Adrenal gland (tissue), 12 donors: ENCODE measurements around the gene DUSP8. TPM values are rescaled to one million over a fixed set of nuclear protein-coding genes. Genes with fewer than 3 reads are reported as not detected.

Experiments used
- DNase-seq, 7 donors: peaks; one replicate each; pipeline ENCODE4 v3.0.0-alpha.2; 2019 to 2020
- H3K27ac ChIP-seq, 5 donors: fragments of 200-600 bp; sonication (generic) in 4 of 5; 1 replicate in 3 of 5; 2 replicates in 2 of 5; pipeline versions ENCODE4 v1.5.1 to v1.8.0; 2016 to 2020; ENCODE audit warnings: mild to moderate bottlenecking in 1 of 5
- H3K27me3 ChIP-seq: fragments of 200-600 bp; 2 replicates; pipeline ENCODE4 v1.8.0; 2021
- H3K36me3 ChIP-seq, 2 donors: fragments of 200-600 bp; replicated peaks in 1 of 2; 1 replicate in 1 of 2; 2 replicates in 1 of 2; pipeline versions ENCODE4 v1.5.1 to v1.8.0; 2018 to 2022
- H3K4me1 ChIP-seq, 2 donors: fragments of 200-600 bp; replicated peaks in 1 of 2; 1 replicate in 1 of 2; 2 replicates in 1 of 2; pipeline versions ENCODE4 v1.5.1 to v1.8.0; 2018 to 2021
- H3K4me3 ChIP-seq, 4 donors: fragments of 200-600 bp; sonication (generic) in 3 of 4; one replicate each; pipeline ENCODE4 v1.5.1; 2016 to 2018
- H3K9me3 ChIP-seq, 3 donors: fragments of 200-600 bp; sonication (generic) in 1 of 3; replicated peaks in 1 of 3; 1 replicate in 2 of 3; 2 replicates in 1 of 3; pipeline versions ENCODE4 v1.5.1 to v1.8.0; 2016 to 2021
- CTCF ChIP-seq, 6 experiments: fragments of 450-650 bp in 4 of 6; fragments of 200-600 bp in 2 of 6; sonication (generic) in 1 of 6; IDR thresholded peaks; 1 replicate in 5 of 6; 2 replicates in 1 of 6; pipeline versions ENCODE4 v1.5.1 to v1.8.0; 2016 to 2021; ENCODE audit warnings: antibody characterized with exemption in 6 of 6, mild to moderate bottlenecking in 2 of 6, moderate library complexity in 1 of 6
- POLR2A ChIP-seq, 2 donors: fragments of 450-650 bp; IDR thresholded peaks; one replicate each; pipeline ENCODE4 v1.6.1; 2017; ENCODE audit warnings: antibody characterized with exemption in 2 of 2, mild to moderate bottlenecking in 2 of 2, moderate library complexity in 1 of 2
- WGBS, 4 donors: extraction: QIAGEN DNeasy Blood & Tissue Kit in 2 of 4; methylation state at CpG; one replicate each; pipeline versions ENCODE4 v1.1.5 to v1.1.7; 2013 to 2017; 5-methylcytosine and 5-hydroxymethylcytosine counted together
- intact Hi-C, 2 donors: fragments of 100-400 bp; cut with DNase I; formaldehyde crosslinking; loops; one replicate each; pipeline versions ENCODE4 v1.14.1 to v1.15.0; 2022 to 2023
- polyA plus RNA-seq, 3 donors: library from polyadenylated mRNA; stranded (reverse); fragments of 200-250 nt in 2 of 3; fragments of 350-450 nt in 1 of 3; fragmentation: Illumina TruSeq in 1 of 3; extraction: RNeasy Lipid Tissue Mini Kit (QIAGEN cat#74804) in 1 of 3; gene quantifications; one replicate each; pipeline ENCODE4 v1.2.3, GENCODE V29; 2013 to 2014
- total RNA-seq, 9 donors: library from RNA; depleted of rRNA in 4 of 9; stranded (reverse); fragments of >200 nt in 4 of 9; fragments of 120-200 nt in 1 of 9; fragmentation: NEBNext Ultra II Directional in 1 of 9; extraction: Animal tissue kit (Norgen Biotek cat#: 25700) in 1 of 9; gene quantifications; one replicate each; pipeline versions ENCODE4 v1.1.0 to v1.2.4, GENCODE V29; 2013 to 2023
- donor health status: healthy with polysubstance abuse.
- donor health status: Bipolar disorder and iron deficiency.
- donor health status: DM: yes; HTN: yes; CAD: no.
- donor health status: DM: no; HTN: no; CAD: no.
- donor health status: DM: no; HTN: no; CAD: no.
- donor health status: DM: yes; HTN: yes; CAD: no.

DUSP8 gene
- total and polyA plus RNA-seq, 12 donors: 0.22 to 6.3 (median 2.0) TPM

- H3K4me3 ChIP-seq: no peak overlapping the region
- H3K27ac ChIP-seq: no peak overlapping the region
- intact Hi-C loops: no loop called here
- WGBS, 4 donors: 86 to 96% (median 93%) methylated on average over 9 to 14 of the region's 14 CpGs
- H3K4me1 ChIP-seq: peaks cover 25 to 33% of the 10 kb centered on the region in 2 donors
- H3K36me3 ChIP-seq: no peaks in the 10 kb centered on the region
- DNase-seq: peak in 1 of 7 donors; percentile 46
- TF ChIP-seq POLR2A (IDR thresholded peaks at IDR 0.05): no peak
- TF ChIP-seq CTCF (IDR thresholded peaks at IDR 0.05): no peak
- H3K9me3 ChIP-seq: no peaks in the 10 kb centered on the region
- no peaks in the 10 kb centered on the region for H3K27me3 ChIP-seq
Observed at GRCh38 chr11:1562469-1563148, 9.5 kb downstream of the DUSP8 start.

GRCh38 chr11:1561955-1562354, 10.1 kb downstream of the DUSP8 start:
- H3K27ac ChIP-seq: no peak overlapping the region
- DNase-seq: peak in 1 of 7 donors; percentile 6
- intact Hi-C loops: no loop called here

GRCh38 chr11:1561266-1561665, 10.8 kb downstream of the DUSP8 start:
- WGBS, 4 donors: 83 to 85% (median 85%) methylated on average over 4 to 17 of the region's 17 CpGs; no CpG with 5 or more reads in 1 of the 4 donors
- no peak for DNase-seq
- Histone ChIP-seq H3K27me3 (no peaks in the 10 kb centered on the region), H3K36me3 (no peaks in the 10 kb centered on the region), H3K9me3 (no peaks in the 10 kb centered on the region), H3K4me1 (peaks cover 25 to 33% of the 10 kb centered on the region in 2 donors), H3K4me3 (no peak overlapping the region), H3K27ac (no peak overlapping the region)
- intact Hi-C loops: no loop called here
- no peak for TF ChIP-seq CTCF (IDR thresholded peaks at IDR 0.05)
- TF ChIP-seq POLR2A (IDR thresholded peaks at IDR 0.05): no peak

More at GRCh38 chr11:1561955-1562354, 10.1 kb downstream of the DUSP8 start:
- Histone ChIP-seq H3K4me1 (peaks cover 25 to 33% of the 10 kb centered on the region in 2 donors), H3K36me3 (no peaks in the 10 kb centered on the region), H3K27me3 (no peaks in the 10 kb centered on the region), H3K9me3 (no peaks in the 10 kb centered on the region), H3K4me3 (no peak overlapping the region)
- TF ChIP-seq POLR2A (IDR thresholded peaks at IDR 0.05): no peak
- no peak for TF ChIP-seq CTCF (IDR thresholded peaks at IDR 0.05)
- WGBS, 4 donors: 78 to 84% (median 83%) methylated on average over 4 to 5 of the region's 5 CpGs; no CpG with 5 or more reads in 1 of the 4 donors

GRCh38 chr11:1560649-1561251, 11.3 kb downstream of the DUSP8 start:
- Histone ChIP-seq H3K4me1 (peaks cover 25 to 33% of the 10 kb centered on the region in 2 donors), H3K36me3 (no peaks in the 10 kb centered on the region), H3K27ac (peak overlapping the region in 1 of 5 donors; percentile 86), H3K27me3 (no peaks in the 10 kb centered on the region), H3K4me3 (no peak overlapping the region), H3K9me3 (no peaks in the 10 kb centered on the region)
- no peak for DNase-seq
- TF ChIP-seq POLR2A (IDR thresholded peaks at IDR 0.05): no peak
- TF ChIP-seq CTCF (IDR thresholded peaks at IDR 0.05): no peak
- 82 to 95% (median 89%) methylated on average over 5 to 8 of the region's 8 CpGs for WGBS, 4 donors
- intact Hi-C loops: no loop called here
